ENCODE results near the gene TRNT1. TPM values are rescaled to one million over a fixed set of nuclear protein-coding genes. Genes with fewer than 3 reads are reported as not detected.

Gene TRNT1
- total RNA-seq, 1 experiment from 2014 or later = 26.2 TPM

DNA sequence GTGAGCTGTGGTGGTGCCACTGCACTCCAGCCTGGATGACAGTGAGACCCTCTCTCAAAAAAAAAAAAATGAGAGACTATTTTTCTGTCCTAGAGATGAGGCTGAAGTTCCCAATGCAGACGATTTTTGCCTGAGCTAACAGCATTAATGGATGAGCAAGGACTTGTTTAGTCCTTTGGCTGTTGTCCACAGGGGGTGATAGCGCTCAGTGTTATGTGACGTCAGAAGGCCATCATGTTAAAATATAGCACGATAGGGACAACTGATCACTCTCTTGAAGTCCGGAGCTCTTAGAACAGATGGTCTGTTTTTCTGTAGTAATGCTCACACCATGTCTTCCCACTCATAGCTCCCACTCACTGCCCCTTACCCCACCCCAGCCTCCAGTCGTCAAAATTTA, 6.8 kb downstream of the TRNT1 start:
- H3K9ac ChIP-seq (ENCODE audit: low read length) = no peak overlapping the region
- intact Hi-C loops (cut with micrococcal nuclease) = no loop called here
- no peaks in the 10 kb centered on the region for H3F3A ChIP-seq (ENCODE audit: low read length, unreplicated experiment)
- ATAC-seq = no peak
- H4K20me1 ChIP-seq (ENCODE audit: low read length) = peaks cover 19% of the 10 kb centered on the region
- peaks cover 39% of the 10 kb centered on the region for H3K36me3 ChIP-seq (ENCODE audit: low read depth, low read length)
- peaks cover 4% of the 10 kb centered on the region; the same call in 1 of the 2 replicates for H3K4me1 ChIP-seq (ENCODE audit: insufficient read depth, low read length)
- H3K9me2 ChIP-seq (replicated peaks; ENCODE audit: low read length) = no peaks in the 10 kb centered on the region
- no peaks in the 10 kb centered on the region for H3K27me3 ChIP-seq (ENCODE audit: low read length)
- H3K9me3 ChIP-seq (ENCODE audit: low read length) = no peaks in the 10 kb centered on the region
- DNase-seq = no peak
- POLR2A ChIA-PET (ENCODE audit: unreplicated experiment) = no interaction called here
- H2AFZ ChIP-seq (ENCODE audit: low read length) = no peak overlapping the region
- H3K4me3 ChIP-seq (ENCODE audit: low read length) = no peak overlapping the region
- H3K4me2 ChIP-seq (ENCODE audit: low read length) = no peak overlapping the region
- no peak overlapping the region for H3K27ac ChIP-seq (ENCODE audit: low read length)
- TF ChIP-seq EZH2 (IDR thresholded peaks at IDR 0.05; ENCODE audit: low read length, unreplicated experiment) = no peak
- CTCF ChIA-PET = no interaction called here
- H3K79me2 ChIP-seq (ENCODE audit: low read length) = peaks cover 73% of the 10 kb centered on the region
- no TSS peak for BruUV-seq (replicated peaks)

- intact Hi-C loops (cut with micrococcal nuclease) = no loop called here
- H4K20me1 ChIP-seq (ENCODE audit: low read length) = peaks cover 19% of the 10 kb centered on the region
- H3K4me1 ChIP-seq (ENCODE audit: insufficient read depth, low read length) = no peaks in the 10 kb centered on the region
- DNase-seq = no peak
- H3K36me3 ChIP-seq (ENCODE audit: low read depth, low read length) = peaks cover 38% of the 10 kb centered on the region
- H3F3A ChIP-seq (ENCODE audit: low read length, unreplicated experiment) = no peaks in the 10 kb centered on the region
- no peak overlapping the region for H3K9ac ChIP-seq (ENCODE audit: low read length)
- no peak overlapping the region for H2AFZ ChIP-seq (ENCODE audit: low read length)
- H3K9me3 ChIP-seq (ENCODE audit: low read length) = no peaks in the 10 kb centered on the region
- TF ChIP-seq CTCF (conservative IDR thresholded peaks at IDR 0.05; ENCODE audit: low read depth, low read length) = no peak
- TF ChIP-seq EZH2phosphoT487 (IDR thresholded peaks at IDR 0.05; ENCODE audit: borderline replicate concordance, low read length) = no peak
- no peak for TF ChIP-seq EZH2 (IDR thresholded peaks at IDR 0.05; ENCODE audit: low read length, unreplicated experiment)
- H3K27ac ChIP-seq (ENCODE audit: low read length) = no peak overlapping the region
- no peak for ATAC-seq
- POLR2A ChIA-PET (ENCODE audit: unreplicated experiment) = no interaction called here
- no peak overlapping the region for H3K4me2 ChIP-seq (ENCODE audit: low read length)
- no TSS peak for BruUV-seq (replicated peaks)
- H3K27me3 ChIP-seq (ENCODE audit: low read length) = no peaks in the 10 kb centered on the region
- no peak overlapping the region for H3K4me3 ChIP-seq (ENCODE audit: low read length)
- H3K79me2 ChIP-seq (ENCODE audit: low read length) = peaks cover 59% of the 10 kb centered on the region
- no peaks in the 10 kb centered on the region for H3K9me2 ChIP-seq (replicated peaks; ENCODE audit: low read length)
- CTCF ChIA-PET = no interaction called here
Observed at GRCh38 chr3:3134750-3135448, 8.2 kb downstream of the TRNT1 start.

- Histone ChIP-seq H3K36me3 (ENCODE audit: low read depth, low read length) (peaks cover 49% of the 10 kb centered on the region; the same call in 1 of the 2 replicates), H3K4me1 (ENCODE audit: insufficient read depth, low read length) (no peaks in the 10 kb centered on the region), H3K79me2 (ENCODE audit: low read length) (peaks cover 45% of the 10 kb centered on the region), H2AFZ (ENCODE audit: low read length) (no peak overlapping the region), H3K27ac (ENCODE audit: low read length) (no peak overlapping the region), H3F3A (ENCODE audit: low read length, unreplicated experiment) (no peaks in the 10 kb centered on the region), H3K9me2 (replicated peaks; ENCODE audit: low read length) (no peaks in the 10 kb centered on the region), H3K4me3 (ENCODE audit: low read length) (no peak overlapping the region), H3K27me3 (ENCODE audit: low read length) (no peaks in the 10 kb centered on the region), H4K20me1 (ENCODE audit: low read length) (peaks cover 19% of the 10 kb centered on the region), H3K9ac (ENCODE audit: low read length) (no peak overlapping the region), H3K4me2 (ENCODE audit: low read length) (no peak overlapping the region), H3K9me3 (ENCODE audit: low read length) (no peaks in the 10 kb centered on the region)
- DNase-seq (no peak), ATAC-seq (no peak)
- no peak for TF ChIP-seq CTCF (conservative IDR thresholded peaks at IDR 0.05; ENCODE audit: low read depth, low read length)
- TF ChIP-seq EZH2phosphoT487 (IDR thresholded peaks at IDR 0.05; ENCODE audit: borderline replicate concordance, low read length) = no peak
- no peak for TF ChIP-seq EZH2 (IDR thresholded peaks at IDR 0.05; ENCODE audit: low read length, unreplicated experiment)
- intact Hi-C loops (cut with micrococcal nuclease) = no loop called here
- no TSS peak for BruUV-seq (replicated peaks)
- CTCF ChIA-PET = no interaction called here
- POLR2A ChIA-PET (ENCODE audit: unreplicated experiment) = no interaction called here
Observed at GRCh38 chr3:3137526-3137925, 10.8 kb downstream of the TRNT1 start.
